PC-9 (cell line): ENCODE measurements around the gene SMG6.

Source experiments
- EZH2 ChIP-seq: fragments of 200-600 bp; sonication (generic); IDR thresholded peaks from 2 replicates; pipeline ENCODE4 v1.8.0; 2017; ENCODE audit warnings: antibody characterized with exemption, low read depth
- TF ChIP-seq, protein P1 (sequence below): fragments of 200-600 bp; sonication (generic); conservative IDR thresholded peaks from 2 replicates; pipeline ENCODE4 v1.6.1; 2017; ENCODE audit warnings: mixed run types, antibody characterized with exemption, mild to moderate bottlenecking, moderate library complexity

DNA sequence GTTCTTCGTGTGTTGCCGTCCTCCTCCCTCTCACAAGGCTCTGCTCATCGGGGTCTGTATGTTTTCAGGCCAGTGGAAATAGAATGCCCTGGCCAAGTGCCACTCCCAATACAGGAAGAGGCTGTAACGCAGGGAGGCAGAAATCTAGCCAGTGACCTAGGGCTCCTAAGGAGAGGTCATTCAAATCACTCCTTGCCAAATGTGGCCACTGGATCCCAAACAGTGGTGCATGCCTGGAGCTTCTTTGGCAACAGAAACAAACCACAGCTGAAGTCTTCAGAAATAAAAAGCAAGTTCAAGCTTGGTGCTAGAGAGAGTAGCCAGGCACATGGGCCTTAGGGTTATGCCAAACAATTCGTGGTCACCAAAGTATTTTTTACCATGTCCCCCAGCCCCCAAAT lies 66.1 kb downstream of the SMG6 start:
- TF ChIP-seq, protein P1, sequence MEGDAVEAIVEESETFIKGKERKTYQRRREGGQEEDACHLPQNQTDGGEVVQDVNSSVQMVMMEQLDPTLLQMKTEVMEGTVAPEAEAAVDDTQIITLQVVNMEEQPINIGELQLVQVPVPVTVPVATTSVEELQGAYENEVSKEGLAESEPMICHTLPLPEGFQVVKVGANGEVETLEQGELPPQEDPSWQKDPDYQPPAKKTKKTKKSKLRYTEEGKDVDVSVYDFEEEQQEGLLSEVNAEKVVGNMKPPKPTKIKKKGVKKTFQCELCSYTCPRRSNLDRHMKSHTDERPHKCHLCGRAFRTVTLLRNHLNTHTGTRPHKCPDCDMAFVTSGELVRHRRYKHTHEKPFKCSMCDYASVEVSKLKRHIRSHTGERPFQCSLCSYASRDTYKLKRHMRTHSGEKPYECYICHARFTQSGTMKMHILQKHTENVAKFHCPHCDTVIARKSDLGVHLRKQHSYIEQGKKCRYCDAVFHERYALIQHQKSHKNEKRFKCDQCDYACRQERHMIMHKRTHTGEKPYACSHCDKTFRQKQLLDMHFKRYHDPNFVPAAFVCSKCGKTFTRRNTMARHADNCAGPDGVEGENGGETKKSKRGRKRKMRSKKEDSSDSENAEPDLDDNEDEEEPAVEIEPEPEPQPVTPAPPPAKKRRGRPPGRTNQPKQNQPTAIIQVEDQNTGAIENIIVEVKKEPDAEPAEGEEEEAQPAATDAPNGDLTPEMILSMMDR = no peak
- TF ChIP-seq EZH2 = no peak
